Adipose tissue (tissue), 3 donors: ENCODE data around the gene PCDH19. TPM values are rescaled to one million over a fixed set of nuclear protein-coding genes. Genes with fewer than 3 reads are reported as not detected.

Experiments
- polyA plus RNA-seq, 3 donors: library from polyadenylated mRNA; stranded (reverse); fragments of 200-250 nt; gene quantifications; one replicate each; pipeline ENCODE4 v1.2.3, GENCODE V29; 2013
- donor health status: healthy with polysubstance abuse.
- donor health status: Bipolar disorder and iron deficiency.
- donor health status: healthy.

PCDH19 gene
- polyA plus RNA-seq, 3 donors = 0.10 to 1.1 (median 0.45) TPM

Other genes starting within 250 kb of the PCDH19 start
- 10 to 100 TPM in 2 of 3 donors, under 1 TPM in 1; 0.26 to 13.1 (median 11.4) TPM for gene TNMD, start 174.7 kb upstream of the PCDH19 start, polyA plus RNA-seq
- gene TSPAN6, start 226.5 kb upstream of the PCDH19 start, polyA plus RNA-seq = 10 to 100 TPM; 11.4 to 30.2 (median 24.3) TPM
- 10 to 100 TPM in 2 of 3 donors, 1 to 10 TPM in 1; 3.6 to 56.8 (median 38.8) TPM for gene SRPX2, start 233.9 kb upstream of the PCDH19 start, polyA plus RNA-seq